GM18907 (cell line): ENCODE data around the gene ASB14.
"Not testable (repeated sequence)": the region's sequence is repeated elsewhere in the genome, so short reads cannot be mapped to it uniquely, and the experiment has no call there.

Source experiments
- ATAC-seq: cut with Tn5 transposase; IDR thresholded peaks from one replicate; pipeline ENCODE4 v1.9.1; 2021; ENCODE audit warnings: mild to moderate bottlenecking, moderate library complexity; ENCODE audit not compliant: unreplicated experiment

Gene ASB14

GRCh38 chr3:57292159-57292896 lies at the start of gene ASB14:
Gene ASB14, minus strand, starts transcription at chr3:57292685. Its CDS starts 652 bp downstream, at chr3:57292033.
- no peak for ATAC-seq

- not testable (repeated sequence) for ATAC-seq
Measured at GRCh38 chr3:57339071-57339642, 46.7 kb upstream of the ASB14 start.

- ATAC-seq = not testable (repeated sequence)
Measured at GRCh38 chr3:57338272-57339070, 46.0 kb upstream of the ASB14 start.

DNA sequence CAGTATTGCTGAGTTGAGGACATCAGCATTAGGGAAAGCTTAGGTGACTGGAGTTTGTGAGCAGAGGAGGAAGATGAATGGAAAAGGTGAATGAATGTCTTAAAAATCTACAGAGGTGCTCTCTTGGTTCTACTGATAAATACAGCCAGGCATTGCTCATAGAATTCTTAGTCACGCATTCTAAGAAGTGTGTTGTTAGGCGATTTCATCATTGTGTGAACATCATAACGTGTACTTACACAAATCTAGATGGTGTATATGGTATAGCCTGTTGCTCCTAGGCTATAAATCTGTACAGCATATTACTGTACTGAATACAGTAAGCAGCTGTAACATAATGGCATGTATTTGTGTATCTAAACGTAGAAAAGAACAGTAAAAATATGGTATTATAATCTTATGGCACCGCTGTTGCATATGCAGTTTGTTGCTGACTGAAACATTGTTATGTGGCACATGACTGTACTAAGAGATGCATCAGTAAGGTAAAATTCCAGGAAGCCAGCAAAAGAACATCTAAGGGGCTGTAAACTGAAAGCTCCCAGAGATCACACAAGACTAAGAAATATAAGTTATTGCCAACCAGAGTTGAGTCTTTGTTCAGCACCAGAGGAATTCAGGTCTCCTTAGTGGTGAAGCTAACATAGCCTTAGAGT lies 42.9 kb upstream of the ASB14 start:
- ATAC-seq = no peak

- no peak for ATAC-seq
Measured at GRCh38 chr3:57331078-57331610, 38.7 kb upstream of the ASB14 start.

GRCh38 chr3:57326498-57326897 lies 34.0 kb upstream of the ASB14 start:
- not testable (repeated sequence) for ATAC-seq

- no peak for ATAC-seq
Measured at GRCh38 chr3:57314204-57314603, 21.7 kb upstream of the ASB14 start.

DNA sequence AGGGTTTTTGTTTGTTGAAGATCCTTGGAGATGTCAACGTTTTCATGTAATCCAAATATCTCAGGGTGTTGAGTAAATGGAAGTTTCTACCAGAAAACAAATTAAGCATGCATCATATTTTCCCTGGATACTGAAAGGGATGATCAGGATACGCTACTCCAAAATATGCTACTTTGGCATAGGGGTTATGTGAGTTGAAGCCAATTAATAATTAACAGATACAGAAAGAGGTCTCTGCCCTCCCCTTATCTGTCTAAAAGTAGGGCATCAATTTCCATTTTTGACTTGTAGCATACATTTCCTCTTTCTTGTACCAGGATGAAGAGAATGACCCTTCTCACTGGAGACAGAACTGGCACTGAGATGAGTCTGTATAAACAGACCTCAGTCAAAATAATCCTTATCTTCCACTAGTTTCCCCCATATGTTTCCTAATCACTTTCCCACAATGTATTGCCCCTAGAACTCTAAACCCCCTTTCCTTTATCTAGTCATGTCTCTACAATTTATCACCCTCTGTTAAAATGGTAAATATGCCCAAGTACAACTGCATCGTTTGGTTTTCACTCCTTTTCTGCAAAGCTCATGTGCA lies 17.4 kb upstream of the ASB14 start:
- ATAC-seq = no peak

DNA sequence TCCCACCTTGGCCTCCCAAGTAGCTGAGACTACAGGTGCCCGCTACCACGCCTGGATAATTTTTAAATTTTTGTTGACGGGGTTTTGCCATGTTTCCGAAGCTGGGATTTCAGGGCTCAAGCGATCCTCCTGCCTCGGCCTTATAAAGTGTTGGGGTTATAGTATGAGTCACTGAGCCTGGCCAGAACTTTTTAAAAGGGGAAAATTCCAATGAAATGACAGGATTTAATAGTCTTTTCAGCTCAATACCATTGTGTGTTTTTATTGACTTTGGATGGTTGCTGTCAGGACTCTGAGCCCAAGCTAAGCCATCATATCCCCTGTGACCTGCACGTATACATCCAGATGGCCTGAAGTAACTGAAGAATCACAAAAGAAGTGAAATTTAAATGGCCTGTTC lies 11.0 kb upstream of the ASB14 start:
- ATAC-seq = not testable (repeated sequence)

- no peak for ATAC-seq
Measured at GRCh38 chr3:57298041-57298440, 5.6 kb upstream of the ASB14 start.

DNA sequence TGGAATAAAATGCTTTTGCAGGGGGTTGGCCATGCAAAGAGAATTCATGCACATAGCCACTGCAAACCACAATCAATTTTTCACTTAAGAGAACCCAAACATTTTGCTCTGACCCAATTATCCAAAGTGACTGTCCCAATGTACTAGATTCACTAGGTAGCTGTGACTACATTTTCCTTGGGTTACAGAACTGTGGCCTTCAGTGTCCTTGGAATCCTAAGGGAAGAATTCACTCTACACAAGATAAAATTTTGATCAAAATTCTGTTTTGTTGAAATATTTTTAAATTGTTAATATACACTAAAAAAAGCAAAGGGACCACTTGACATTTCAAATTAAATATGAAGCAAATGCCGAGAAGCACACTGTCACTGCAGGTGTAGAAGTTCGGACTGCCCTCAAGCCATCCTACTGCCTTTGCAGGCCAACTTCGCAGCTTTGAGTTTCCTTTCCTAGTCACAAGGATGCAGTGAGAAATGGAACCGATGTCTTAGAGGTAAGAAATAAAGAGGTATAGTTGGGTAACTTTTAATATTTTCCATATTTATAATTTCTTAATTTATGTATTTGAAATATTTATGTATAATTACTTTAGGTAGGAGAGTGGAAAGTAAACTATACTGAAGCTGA lies 527 bp upstream of the ASB14 start:
- no peak for ATAC-seq

GRCh38 chr3:57288403-57288802 lies 4.1 kb downstream of the ASB14 start:
- ATAC-seq = no peak

- ATAC-seq = no peak
Measured at GRCh38 chr3:57287205-57287604, 5.3 kb downstream of the ASB14 start.

GRCh38 chr3:57283334-57283733 lies 9.2 kb downstream of the ASB14 start:
- ATAC-seq = no peak

- ATAC-seq = no peak
Measured at GRCh38 chr3:57281715-57282114, 10.8 kb downstream of the ASB14 start.

- ATAC-seq = no peak
Measured at GRCh38 chr3:57279685-57280084, 12.8 kb downstream of the ASB14 start.

- no peak for ATAC-seq
Measured at GRCh38 chr3:57278237-57278636, 14.2 kb downstream of the ASB14 start.

GRCh38 chr3:57275393-57275792 lies 17.1 kb downstream of the ASB14 start:
- ATAC-seq = no peak

DNA sequence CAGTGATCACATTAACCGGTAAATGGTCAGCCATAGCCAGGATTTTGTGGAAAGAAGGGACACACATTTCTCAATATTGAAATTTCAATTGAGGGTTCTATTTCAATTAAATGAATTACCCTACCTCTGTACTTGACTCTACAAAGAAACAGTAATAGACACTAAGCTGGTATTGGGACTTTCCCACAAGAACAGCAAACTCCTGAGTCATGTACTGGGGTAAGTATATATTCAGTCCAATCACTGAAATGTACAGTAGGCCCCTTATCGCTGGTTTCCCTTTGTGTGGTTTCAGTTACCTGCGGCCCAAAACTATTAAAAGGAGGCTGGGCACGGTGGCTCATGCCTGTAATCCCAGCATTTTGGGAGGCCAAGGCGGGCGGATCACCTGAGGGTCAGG lies 17.6 kb downstream of the ASB14 start:
- ATAC-seq = no peak

- ATAC-seq = no peak
Measured at GRCh38 chr3:57268416-57268815, 24.1 kb downstream of the ASB14 start.
